Coronary artery (tissue), 2 donors: ENCODE results near the gene AGBL4.

Experiments
- DNase-seq: peaks from one replicate; pipeline ENCODE4 v3.0.0-alpha.2; 2017; ENCODE audit warnings: low spot score
- H3K27ac ChIP-seq, 2 donors: fragments of 200-600 bp; sonication (generic); one replicate each; pipeline ENCODE4 v1.5.1; 2016 to 2019
- H3K4me3 ChIP-seq: fragments of 200-600 bp; sonication (generic); 2 replicates; pipeline ENCODE4 v1.5.1; 2016; ENCODE audit warnings: mild to moderate bottlenecking, moderate library complexity
- TF ChIP-seq, protein P1 (sequence below): fragments of 200-600 bp; sonication (generic); IDR thresholded peaks from one replicate; pipeline ENCODE4 v1.5.1; 2019; ENCODE audit warnings: antibody characterized with exemption

AGBL4 gene

GRCh38 chr1:48844187-48844586, 1179.6 kb downstream of the AGBL4 start:
- TF ChIP-seq, protein P1, sequence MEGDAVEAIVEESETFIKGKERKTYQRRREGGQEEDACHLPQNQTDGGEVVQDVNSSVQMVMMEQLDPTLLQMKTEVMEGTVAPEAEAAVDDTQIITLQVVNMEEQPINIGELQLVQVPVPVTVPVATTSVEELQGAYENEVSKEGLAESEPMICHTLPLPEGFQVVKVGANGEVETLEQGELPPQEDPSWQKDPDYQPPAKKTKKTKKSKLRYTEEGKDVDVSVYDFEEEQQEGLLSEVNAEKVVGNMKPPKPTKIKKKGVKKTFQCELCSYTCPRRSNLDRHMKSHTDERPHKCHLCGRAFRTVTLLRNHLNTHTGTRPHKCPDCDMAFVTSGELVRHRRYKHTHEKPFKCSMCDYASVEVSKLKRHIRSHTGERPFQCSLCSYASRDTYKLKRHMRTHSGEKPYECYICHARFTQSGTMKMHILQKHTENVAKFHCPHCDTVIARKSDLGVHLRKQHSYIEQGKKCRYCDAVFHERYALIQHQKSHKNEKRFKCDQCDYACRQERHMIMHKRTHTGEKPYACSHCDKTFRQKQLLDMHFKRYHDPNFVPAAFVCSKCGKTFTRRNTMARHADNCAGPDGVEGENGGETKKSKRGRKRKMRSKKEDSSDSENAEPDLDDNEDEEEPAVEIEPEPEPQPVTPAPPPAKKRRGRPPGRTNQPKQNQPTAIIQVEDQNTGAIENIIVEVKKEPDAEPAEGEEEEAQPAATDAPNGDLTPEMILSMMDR, result no peak
- DNase-seq, result no peak
- H3K4me3 ChIP-seq, result no peak overlapping the region
- H3K27ac ChIP-seq, result no peak overlapping the region

GRCh38 chr1:48841966-48842365, 1181.8 kb downstream of the AGBL4 start:
- Histone ChIP-seq H3K27ac (no peak overlapping the region), H3K4me3 (no peak overlapping the region)
- TF ChIP-seq, protein P1, result no peak
- no peak for DNase-seq

- DNase-seq, result no peak
- TF ChIP-seq, protein P1, result no peak
- Histone ChIP-seq H3K27ac (no peak overlapping the region), H3K4me3 (no peak overlapping the region)
Observed at GRCh38 chr1:48841461-48841860, 1182.3 kb downstream of the AGBL4 start.

DNA sequence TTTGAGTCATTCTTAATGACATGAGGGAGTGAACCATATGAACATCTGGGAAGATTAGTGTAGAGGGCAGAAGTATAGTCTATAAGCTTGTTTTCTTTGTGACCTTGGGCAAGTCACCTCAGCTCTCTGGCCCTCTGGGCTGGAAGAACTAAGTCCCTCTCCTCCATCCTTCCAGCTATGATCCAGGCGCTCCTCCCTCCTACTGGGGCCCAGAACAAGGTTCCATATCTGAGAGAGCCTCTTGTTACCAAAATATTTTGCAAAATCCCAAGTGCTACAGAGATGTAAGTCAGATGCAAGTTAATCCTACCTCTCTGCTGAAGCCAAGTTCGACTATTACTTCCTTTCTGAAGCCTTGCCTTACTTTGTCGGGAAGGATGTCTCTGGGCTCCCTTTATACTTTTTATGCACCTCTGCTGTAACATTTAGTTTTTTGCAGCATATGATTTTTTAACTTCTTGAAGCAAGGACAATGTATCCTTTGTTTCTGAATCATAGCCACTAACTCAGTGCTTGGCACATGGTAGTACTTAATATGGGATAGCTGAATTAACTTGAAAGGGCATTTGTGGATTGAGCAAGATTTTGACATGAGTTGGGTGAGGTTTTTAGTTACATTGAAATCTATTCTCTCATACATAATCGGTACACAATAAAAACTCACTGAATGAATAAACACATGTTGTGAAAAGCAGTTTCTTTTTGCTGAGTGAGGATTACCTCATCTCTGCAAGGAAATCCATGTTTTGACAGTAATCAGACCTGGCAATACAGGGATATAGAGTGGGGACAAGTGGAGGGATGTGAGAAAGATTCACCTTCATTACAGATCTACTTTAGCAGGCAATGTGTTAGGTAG, 1192.4 kb downstream of the AGBL4 start:
- Histone ChIP-seq H3K4me3 (no peak overlapping the region), H3K27ac (no peak overlapping the region)
- no peak for DNase-seq
- TF ChIP-seq, protein P1, result no peak

- TF ChIP-seq, protein P1, result no peak
- DNase-seq, result no peak
- H3K4me3 ChIP-seq, result no peak overlapping the region
Observed at GRCh38 chr1:48830715-48831114, 1193.0 kb downstream of the AGBL4 start.

DNA sequence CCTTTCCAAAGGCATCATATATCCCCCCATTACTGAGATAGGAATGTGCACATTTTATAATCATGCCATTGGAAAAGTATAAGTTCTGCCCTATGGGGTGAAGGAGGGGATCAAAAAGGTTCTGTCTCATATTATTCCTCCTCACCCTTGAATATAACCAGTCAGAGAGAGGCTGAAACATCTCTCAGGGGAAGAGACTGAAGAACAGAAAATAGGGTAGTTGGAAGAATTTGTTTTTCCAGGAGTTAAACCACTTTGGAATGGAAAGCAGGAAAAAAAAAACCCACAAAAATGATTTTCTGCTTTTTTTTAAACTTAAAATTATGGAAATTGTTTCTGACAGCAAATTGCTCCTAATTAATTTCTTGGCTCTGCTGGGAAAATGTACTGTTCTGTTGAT, 1194.3 kb downstream of the AGBL4 start:
- H3K27ac ChIP-seq, result no peak overlapping the region
- TF ChIP-seq, protein P1, result no peak
- DNase-seq, result no peak
- no peak overlapping the region for H3K4me3 ChIP-seq

More at GRCh38 chr1:48830715-48831114, 1193.0 kb downstream of the AGBL4 start:
- no peak overlapping the region for H3K27ac ChIP-seq

DNA sequence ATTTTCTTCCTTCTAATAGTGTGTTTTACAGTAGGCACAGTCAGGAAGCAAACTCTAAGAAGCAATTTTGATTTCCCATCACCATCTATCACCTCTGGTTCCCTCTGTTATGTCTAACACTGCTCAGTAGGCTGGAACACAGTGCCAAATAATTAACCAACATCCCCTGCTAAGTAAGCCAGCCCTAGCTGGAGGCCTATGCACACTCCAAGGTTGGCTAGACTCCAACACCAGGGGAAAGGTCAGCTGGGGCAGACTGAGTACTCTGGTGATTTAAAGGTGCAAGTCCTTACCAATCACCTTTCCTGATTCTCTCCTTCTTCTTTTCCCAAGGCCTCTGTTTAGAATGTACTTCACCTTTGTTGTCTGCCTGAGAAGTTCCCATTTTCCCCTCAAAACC, 1200.6 kb downstream of the AGBL4 start:
- TF ChIP-seq, protein P1, result no peak
- Histone ChIP-seq H3K27ac (no peak overlapping the region), H3K4me3 (no peak overlapping the region)
- DNase-seq, result no peak
